ENCODE measurements around the gene POLR2M.

The POLR2M gene

GRCh38 chr15:57735431-57735830 is 28.9 kb downstream of the POLR2M start:
- no peak overlapping the region for H3K27ac ChIP-seq
- no peak for DNase-seq (ENCODE audit: low read depth, low spot score)

- H3K27ac ChIP-seq, result no peak overlapping the region
- no peak for DNase-seq (ENCODE audit: low read depth, low spot score)
These were observed 29.4 kb downstream of the POLR2M start for GRCh38 chr15:57735891-57736290.

- H3K27ac ChIP-seq, result no peak overlapping the region
- DNase-seq (ENCODE audit: low read depth, low spot score), result no peak
These were observed 30.1 kb downstream of the POLR2M start for GRCh38 chr15:57736591-57736990.

GRCh38 chr15:57738734-57739237 is 32.3 kb downstream of the POLR2M start:
- no peak for DNase-seq (ENCODE audit: low read depth, low spot score)
- no peak overlapping the region for H3K27ac ChIP-seq

- no peak for DNase-seq (ENCODE audit: low read depth, low spot score)
- no peak overlapping the region for H3K27ac ChIP-seq
These were observed 33.5 kb downstream of the POLR2M start for GRCh38 chr15:57740048-57740447.

GRCh38 chr15:57741089-57741488 is 34.6 kb downstream of the POLR2M start:
- no peak overlapping the region for H3K27ac ChIP-seq
- DNase-seq (ENCODE audit: low read depth, low spot score), result no peak

- H3K27ac ChIP-seq, result no peak overlapping the region
- DNase-seq (ENCODE audit: low read depth, low spot score), result no peak
These were observed 36.9 kb downstream of the POLR2M start for GRCh38 chr15:57743424-57743823.

- no peak overlapping the region for H3K27ac ChIP-seq
These were observed 40.3 kb downstream of the POLR2M start for GRCh38 chr15:57746786-57747185.

GRCh38 chr15:57747206-57747896 is 40.8 kb downstream of the POLR2M start:
- no peak overlapping the region for H3K27ac ChIP-seq
- DNase-seq (ENCODE audit: low read depth, low spot score), result no peak

More at GRCh38 chr15:57746786-57747185, 40.3 kb downstream of the POLR2M start:
- DNase-seq (ENCODE audit: low read depth, low spot score), result no peak

- H3K27ac ChIP-seq, result no peak overlapping the region
- DNase-seq (ENCODE audit: low read depth, low spot score), result no peak
These were observed 44.8 kb downstream of the POLR2M start for GRCh38 chr15:57751177-57751800.

GRCh38 chr15:57752436-57752835 is 45.9 kb downstream of the POLR2M start:
- no peak for DNase-seq (ENCODE audit: low read depth, low spot score)
- H3K27ac ChIP-seq, result no peak overlapping the region

- no peak for DNase-seq (ENCODE audit: low read depth, low spot score)
- no peak overlapping the region for H3K27ac ChIP-seq
These were observed 46.3 kb downstream of the POLR2M start for GRCh38 chr15:57752840-57753239.

- H3K27ac ChIP-seq, result no peak overlapping the region
- no peak for DNase-seq (ENCODE audit: low read depth, low spot score)
These were observed 50.0 kb downstream of the POLR2M start for GRCh38 chr15:57756466-57756865.

GRCh38 chr15:57758560-57758959 is 52.0 kb downstream of the POLR2M start:
- DNase-seq (ENCODE audit: low read depth, low spot score), result no peak
- H3K27ac ChIP-seq, result no peak overlapping the region

GRCh38 chr15:57761562-57761961 is 55.0 kb downstream of the POLR2M start:
- no peak for DNase-seq (ENCODE audit: low read depth, low spot score)
- no peak overlapping the region for H3K27ac ChIP-seq

GRCh38 chr15:57762302-57762701 is 55.8 kb downstream of the POLR2M start:
- H3K27ac ChIP-seq, result no peak overlapping the region

GRCh38 chr15:57763176-57763964 is 56.9 kb downstream of the POLR2M start:
- no peak overlapping the region for H3K27ac ChIP-seq
- DNase-seq (ENCODE audit: low read depth, low spot score), result no peak

More at GRCh38 chr15:57762302-57762701, 55.8 kb downstream of the POLR2M start:
- no peak for DNase-seq (ENCODE audit: low read depth, low spot score)
